Stimulated activated CD8-positive, alpha-beta memory T cell treated with anti-CD3 and anti-CD28 coated beads, Interleukin-2, amount 100 ng/mL, for 1 hour (primary cell): Measurements from ENCODE around the gene ARHGAP8.

Experiments
- DNase-seq, 2 donors: peaks; one replicate each; pipeline ENCODE4 v3.0.0-alpha.2; 2020; ENCODE audit warnings: low read depth in 2 of 2

Gene ARHGAP8

DNA sequence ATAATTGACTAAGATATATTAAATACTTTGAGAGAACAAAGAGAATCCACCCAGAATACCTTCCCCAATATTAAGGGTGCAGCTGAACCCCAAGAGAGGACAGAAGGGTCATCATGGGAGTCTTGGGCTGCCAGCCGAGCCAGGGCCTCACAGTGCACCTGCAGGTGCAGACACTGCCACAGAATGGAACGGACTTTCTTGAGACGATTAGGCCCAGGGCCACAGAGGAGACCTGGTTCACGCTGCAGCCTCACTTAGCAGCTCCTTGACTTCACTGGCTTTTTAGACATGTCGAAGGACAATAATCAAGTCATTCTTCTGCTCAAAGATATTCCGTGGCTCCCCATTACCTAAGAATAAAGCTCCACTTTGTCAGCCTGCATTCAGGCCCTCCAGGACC lies 156.9 kb downstream of the ARHGAP8 start:
- no peak for DNase-seq
